ENCODE measurements around the gene MYLK. TPM values are rescaled to one million over a fixed set of nuclear protein-coding genes. Genes with fewer than 3 reads are reported as not detected.

Gene MYLK
- total and polyA plus RNA-seq, 2 experiments from 2014 or later = 13.1 to 27.1 TPM

DNA sequence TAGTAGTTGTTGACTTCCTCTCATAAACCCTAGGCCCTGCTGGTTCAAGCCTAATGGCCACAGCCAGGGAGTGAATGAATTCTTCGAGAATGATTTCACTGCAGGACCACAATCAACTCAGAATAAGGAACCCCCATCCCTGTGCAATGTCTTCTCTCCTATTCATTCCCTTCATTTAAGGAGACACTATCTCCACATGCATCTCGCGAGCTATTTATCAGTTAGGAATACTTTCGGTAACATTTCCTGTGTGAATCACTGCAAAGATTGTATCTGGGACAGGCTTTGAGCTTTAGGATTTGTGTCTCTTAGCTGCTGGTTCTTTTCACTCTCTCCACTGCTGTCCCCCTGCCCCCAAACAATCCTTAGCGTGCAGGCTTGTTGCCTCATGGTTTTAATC, 94.4 kb downstream of the MYLK start:
- Histone ChIP-seq H3K36me3 (replicated peaks; ENCODE audit: insufficient read depth, low read depth) (no peaks in the 10 kb centered on the region), H3K4me3 (no peak overlapping the region), H2AFZ (no peak overlapping the region), H3K9me2 (replicated peaks; ENCODE audit: insufficient read depth) (no peaks in the 10 kb centered on the region), H3K9me3 (ENCODE audit: low read depth) (no peaks in the 10 kb centered on the region), H3K27ac (no peak overlapping the region), H4K20me1 (ENCODE audit: insufficient read depth, poor library complexity, severe bottlenecking) (no peaks in the 10 kb centered on the region), H3K79me2 (no peaks in the 10 kb centered on the region), H3K27me3 (peaks cover 21% of the 10 kb centered on the region), H3K4me2 (no peak overlapping the region), H3K4me1 (ENCODE audit: insufficient read depth) (peaks cover 35% of the 10 kb centered on the region)
- no peak for DNase-seq (ENCODE audit: low spot score)
- TF ChIP-seq, protein P1, sequence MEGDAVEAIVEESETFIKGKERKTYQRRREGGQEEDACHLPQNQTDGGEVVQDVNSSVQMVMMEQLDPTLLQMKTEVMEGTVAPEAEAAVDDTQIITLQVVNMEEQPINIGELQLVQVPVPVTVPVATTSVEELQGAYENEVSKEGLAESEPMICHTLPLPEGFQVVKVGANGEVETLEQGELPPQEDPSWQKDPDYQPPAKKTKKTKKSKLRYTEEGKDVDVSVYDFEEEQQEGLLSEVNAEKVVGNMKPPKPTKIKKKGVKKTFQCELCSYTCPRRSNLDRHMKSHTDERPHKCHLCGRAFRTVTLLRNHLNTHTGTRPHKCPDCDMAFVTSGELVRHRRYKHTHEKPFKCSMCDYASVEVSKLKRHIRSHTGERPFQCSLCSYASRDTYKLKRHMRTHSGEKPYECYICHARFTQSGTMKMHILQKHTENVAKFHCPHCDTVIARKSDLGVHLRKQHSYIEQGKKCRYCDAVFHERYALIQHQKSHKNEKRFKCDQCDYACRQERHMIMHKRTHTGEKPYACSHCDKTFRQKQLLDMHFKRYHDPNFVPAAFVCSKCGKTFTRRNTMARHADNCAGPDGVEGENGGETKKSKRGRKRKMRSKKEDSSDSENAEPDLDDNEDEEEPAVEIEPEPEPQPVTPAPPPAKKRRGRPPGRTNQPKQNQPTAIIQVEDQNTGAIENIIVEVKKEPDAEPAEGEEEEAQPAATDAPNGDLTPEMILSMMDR (IDR thresholded peaks at IDR 0.05; ENCODE audit: poor library complexity) = no peak
- TF ChIP-seq EZH2 (IDR thresholded peaks at IDR 0.05; ENCODE audit: borderline replicate concordance) = no peak
- TF ChIP-seq EZH2phosphoT487 (IDR thresholded peaks at IDR 0.05; ENCODE audit: low read depth, severe bottlenecking, unreplicated experiment) = no peak
- 64% methylated on average over 5 of the region's 5 CpGs for WGBS (ENCODE audit: low lambda C conversion rate, missing lambda C conversion rate)

DNA sequence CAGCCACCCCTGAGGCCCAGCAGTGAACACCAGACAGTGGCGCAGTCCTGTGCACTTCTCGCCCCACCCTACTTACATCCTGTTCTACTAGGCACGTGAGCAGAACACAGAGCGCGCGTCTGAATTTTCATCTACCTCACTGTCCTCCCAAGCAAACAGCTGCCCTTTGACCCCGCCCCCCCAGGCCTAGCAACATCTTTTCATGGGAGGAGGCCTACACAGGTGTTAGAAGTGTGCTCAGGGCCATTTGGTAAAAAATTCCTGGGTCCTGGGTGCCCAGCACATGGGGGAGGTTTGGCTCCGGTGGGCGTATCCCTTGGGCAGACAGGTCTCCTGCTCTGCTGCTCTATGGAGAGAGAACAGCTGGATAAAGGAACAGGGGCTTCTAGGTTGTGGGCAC, 95.0 kb downstream of the MYLK start:
- Histone ChIP-seq H3K27ac (peak overlapping the region; percentile 63), H2AFZ (no peak overlapping the region), H3K4me2 (no peak overlapping the region), H3K4me1 (ENCODE audit: insufficient read depth) (peaks cover 35% of the 10 kb centered on the region), H3K27me3 (peaks cover 18% of the 10 kb centered on the region), H3K36me3 (replicated peaks; ENCODE audit: insufficient read depth, low read depth) (no peaks in the 10 kb centered on the region), H4K20me1 (ENCODE audit: insufficient read depth, poor library complexity, severe bottlenecking) (no peaks in the 10 kb centered on the region), H3K4me3 (no peak overlapping the region), H3K9me3 (ENCODE audit: low read depth) (no peaks in the 10 kb centered on the region), H3K79me2 (no peaks in the 10 kb centered on the region), H3K9me2 (replicated peaks; ENCODE audit: insufficient read depth) (no peaks in the 10 kb centered on the region)
- 82% methylated on average over 9 of the region's 9 CpGs for WGBS (ENCODE audit: low lambda C conversion rate, missing lambda C conversion rate)
- peak; percentile 27 for DNase-seq (ENCODE audit: low spot score)
- TF ChIP-seq, protein P1 (IDR thresholded peaks at IDR 0.05; ENCODE audit: poor library complexity) = no peak
- no peak for TF ChIP-seq EZH2phosphoT487 (IDR thresholded peaks at IDR 0.05; ENCODE audit: low read depth, severe bottlenecking, unreplicated experiment)
- TF ChIP-seq EZH2 (IDR thresholded peaks at IDR 0.05; ENCODE audit: borderline replicate concordance) = no peak

DNA sequence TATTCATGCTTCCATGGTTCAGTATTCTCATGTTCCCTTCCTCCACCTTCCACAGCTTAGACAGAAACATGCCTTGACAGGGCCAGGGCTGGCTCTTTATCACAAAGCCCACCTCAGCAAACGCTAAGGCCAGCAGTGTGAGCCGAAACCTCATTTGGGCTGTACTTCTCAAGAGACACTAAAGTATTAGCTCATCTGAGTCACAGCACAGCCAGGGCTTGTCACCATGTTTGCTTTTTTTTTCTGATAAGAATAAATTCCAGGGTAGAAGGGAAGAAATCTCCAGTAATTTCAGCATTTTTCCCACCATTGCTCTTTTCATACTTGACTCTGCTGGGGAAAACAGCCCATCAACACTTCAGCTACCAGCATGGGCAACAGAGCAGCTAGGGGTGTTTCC, 95.4 kb downstream of the MYLK start:
- no peaks in the 10 kb centered on the region for H4K20me1 ChIP-seq (ENCODE audit: insufficient read depth, poor library complexity, severe bottlenecking)
- H3K4me3 ChIP-seq = no peak overlapping the region
- no peak overlapping the region for H3K4me2 ChIP-seq
- H3K79me2 ChIP-seq = no peaks in the 10 kb centered on the region
- H3K27me3 ChIP-seq = peaks cover 14% of the 10 kb centered on the region
- H3K36me3 ChIP-seq (replicated peaks; ENCODE audit: insufficient read depth, low read depth) = no peaks in the 10 kb centered on the region
- no peak for DNase-seq (ENCODE audit: low spot score)
- WGBS (ENCODE audit: low lambda C conversion rate, missing lambda C conversion rate) = 40% methylated on average over 2 of the region's 2 CpGs
- H3K9me3 ChIP-seq (ENCODE audit: low read depth) = no peaks in the 10 kb centered on the region
- peaks cover 35% of the 10 kb centered on the region for H3K4me1 ChIP-seq (ENCODE audit: insufficient read depth)
- H3K27ac ChIP-seq = peak overlapping the region; percentile 63
- H3K9me2 ChIP-seq (replicated peaks; ENCODE audit: insufficient read depth) = no peaks in the 10 kb centered on the region
- TF ChIP-seq EZH2 (IDR thresholded peaks at IDR 0.05; ENCODE audit: borderline replicate concordance) (no peak), EZH2phosphoT487 (IDR thresholded peaks at IDR 0.05; ENCODE audit: low read depth, severe bottlenecking, unreplicated experiment) (no peak)
- TF ChIP-seq, protein P1 (IDR thresholded peaks at IDR 0.05; ENCODE audit: poor library complexity) = no peak
- H2AFZ ChIP-seq = no peak overlapping the region

DNA sequence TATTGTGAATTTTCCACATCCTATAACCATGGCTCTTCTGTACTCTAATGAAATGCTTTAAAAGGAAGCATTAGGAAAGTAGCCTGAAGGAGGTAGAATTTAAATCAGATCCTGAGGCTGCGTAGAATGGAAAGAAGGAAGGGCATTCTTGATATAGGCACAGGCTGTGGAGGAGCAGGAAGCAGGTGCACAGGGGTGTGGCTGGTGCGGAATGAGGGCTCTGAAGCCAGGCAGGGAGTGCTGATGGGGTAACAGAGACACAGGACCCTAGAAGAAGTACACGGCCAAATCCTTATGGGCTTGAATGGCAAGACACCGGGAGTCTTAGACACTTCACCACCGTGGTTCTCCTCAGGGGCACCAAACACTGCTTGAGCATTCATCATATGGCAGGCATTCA, 97.0 kb downstream of the MYLK start:
- peaks cover 7% of the 10 kb centered on the region for H3K27me3 ChIP-seq
- no peaks in the 10 kb centered on the region for H3K9me3 ChIP-seq (ENCODE audit: low read depth)
- H3K4me1 ChIP-seq (ENCODE audit: insufficient read depth) = peaks cover 38% of the 10 kb centered on the region
- no peaks in the 10 kb centered on the region for H3K79me2 ChIP-seq
- 97% methylated on average over 5 of the region's 5 CpGs for WGBS (ENCODE audit: low lambda C conversion rate, missing lambda C conversion rate)
- H3K27ac ChIP-seq = no peak overlapping the region
- H3K4me2 ChIP-seq = no peak overlapping the region
- no peak for TF ChIP-seq EZH2 (IDR thresholded peaks at IDR 0.05; ENCODE audit: borderline replicate concordance)
- TF ChIP-seq, protein P1 (IDR thresholded peaks at IDR 0.05; ENCODE audit: poor library complexity) = no peak
- TF ChIP-seq EZH2phosphoT487 (IDR thresholded peaks at IDR 0.05; ENCODE audit: low read depth, severe bottlenecking, unreplicated experiment) = no peak
- no peaks in the 10 kb centered on the region for H4K20me1 ChIP-seq (ENCODE audit: insufficient read depth, poor library complexity, severe bottlenecking)
- no peaks in the 10 kb centered on the region for H3K36me3 ChIP-seq (replicated peaks; ENCODE audit: insufficient read depth, low read depth)
- no peak overlapping the region for H3K4me3 ChIP-seq
- no peak overlapping the region for H2AFZ ChIP-seq
- H3K9me2 ChIP-seq (replicated peaks; ENCODE audit: insufficient read depth) = no peaks in the 10 kb centered on the region
- DNase-seq (ENCODE audit: low spot score) = no peak
